ENCODE measurements around the gene HFE. TPM values are rescaled to one million over a fixed set of nuclear protein-coding genes. Genes with fewer than 3 reads are reported as not detected.
A peak's percentile ranks its signal among the peaks of the same experiment; 100 is the strongest.

The HFE gene
- total and polyA plus RNA-seq, 10 of the 15 experiments (the other 5 are each of a cell fraction or from before 2014, with no cell fraction given): 0.52 to 5.9 (median 1.7) TPM

- TF ChIP-seq PAX5 (IDR thresholded peaks at IDR 0.05; ENCODE audit: borderline replicate concordance, low read depth, low read length) (no peak; the same call in 1 of the 2 replicates), NR2C1 (IDR thresholded peaks at IDR 0.05) (no peak), BMI1 (IDR thresholded peaks at IDR 0.05; ENCODE audit: borderline replicate concordance) (no peak; the same call in 1 of the 2 replicates), SUZ12 (IDR thresholded peaks at IDR 0.05; ENCODE audit: unreplicated experiment) (no peak), KLF5 (IDR thresholded peaks at IDR 0.05; ENCODE audit: partially characterized antibody) (peak; percentile 86), BHLHE40 (IDR thresholded peaks at IDR 0.05; ENCODE audit: borderline replicate concordance in 1 of 2, low read depth in 2 of 2, low read length in 1 of 2) (peak; percentile 2 to 29; a peak in 2 of 4 replicates), CREB1 (IDR thresholded peaks at IDR 0.05; ENCODE audit: low read depth) (peak; percentile 57), ZNF687 (IDR thresholded peaks at IDR 0.05) (peak; percentile 99), STAT3 (IDR thresholded peaks at IDR 0.05; ENCODE audit: low read depth, low read length) (no peak), ZBTB4 (CRISPR knock-in tag; IDR thresholded peaks at IDR 0.05) (no peak; the same call in none of the 2 replicates), ATF3 (IDR thresholded peaks at IDR 0.05; ENCODE audit: borderline replicate concordance, extremely low read depth, low read depth, low read length) (no peak), HDGF (IDR thresholded peaks at IDR 0.05) (0 out of 2 replicates have a peak, but pooled peaks have one; percentile 42), ZBTB33 (IDR thresholded peaks at IDR 0.05) (peak; percentile 79; the same call in 1 of the 2 replicates), KDM1A (IDR thresholded peaks at IDR 0.05; ENCODE audit: borderline replicate concordance) (no peak), ZBED1 (IDR thresholded peaks at IDR 0.05; ENCODE audit: borderline replicate concordance) (peak; percentile 99), RFX5 (IDR thresholded peaks at IDR 0.05; ENCODE audit: low read depth, low read length) (no peak), MTA2 (IDR thresholded peaks at IDR 0.05; ENCODE audit: low read depth) (0 out of 2 replicates have a peak, but pooled peaks have one; percentile 28), MXI1 (IDR thresholded peaks at IDR 0.05; ENCODE audit: low read depth, low read length) (peak; percentile 82), SMC3 (IDR thresholded peaks at IDR 0.05; ENCODE audit: borderline replicate concordance, low read length) (no peak), ATF7 (IDR thresholded peaks at IDR 0.05; ENCODE audit: low read depth) (no peak), DPF2 (IDR thresholded peaks at IDR 0.05) (no peak; the same call in none of the 2 replicates)
These were observed 31.3 kb upstream of the HFE start (continued) for GRCh38 chr6:26055719-26056582.

All from GM12878 (cell line).